ENCODE results near the gene TBC1D30.

The TBC1D30 gene

GRCh38 chr12:64782191-64782876 lies 42.1 kb upstream of the TBC1D30 start:
- H4K20me1 ChIP-seq (ENCODE audit: control insufficient read depth, insufficient read depth, low read depth, low read length), result no peaks in the 10 kb centered on the region
- H3F3A ChIP-seq (ENCODE audit: control insufficient read depth, insufficient read depth), result peaks cover 8% of the 10 kb centered on the region; the same call in 1 of the 2 replicates
- peaks cover 23% of the 10 kb centered on the region for H3K4me1 ChIP-seq (ENCODE audit: control insufficient read depth, low read length)
- peak overlapping the region; percentile 63 for H3K4me2 ChIP-seq (ENCODE audit: low read length)
- no peaks in the 10 kb centered on the region for H3K36me3 ChIP-seq (ENCODE audit: control insufficient read depth, low read length)
- no peaks in the 10 kb centered on the region for H3K9me3 ChIP-seq (ENCODE audit: control insufficient read depth, insufficient read depth, low read length)
- H3K4me3 ChIP-seq (ENCODE audit: low read length), result peak overlapping the region; percentile 55
- H3K27me3 ChIP-seq (ENCODE audit: control insufficient read depth, low read length), result peaks cover 55% of the 10 kb centered on the region
- no peaks in the 10 kb centered on the region for H3K9me2 ChIP-seq (replicated peaks; ENCODE audit: control insufficient read depth, low read length)
- TF ChIP-seq CTCF (IDR thresholded peaks at IDR 0.05; ENCODE audit: low read depth, low read length, poor library complexity, severe bottlenecking), result no peak
- no peaks in the 10 kb centered on the region for H3K79me2 ChIP-seq (ENCODE audit: control insufficient read depth, low read length)
- H3K27ac ChIP-seq (ENCODE audit: low read depth, low read length), result no peak overlapping the region

- H3K79me2 ChIP-seq (ENCODE audit: control insufficient read depth, low read length), result no peaks in the 10 kb centered on the region
- H3K9me2 ChIP-seq (replicated peaks; ENCODE audit: control insufficient read depth, low read length), result no peaks in the 10 kb centered on the region
- no peak overlapping the region for H3K4me3 ChIP-seq (ENCODE audit: low read length)
- TF ChIP-seq EZH2phosphoT487 (IDR thresholded peaks at IDR 0.05; ENCODE audit: borderline replicate concordance, low read length) (no peak), CTCF (IDR thresholded peaks at IDR 0.05; ENCODE audit: low read depth, low read length, poor library complexity, severe bottlenecking) (no peak)
- no peak overlapping the region for H3K27ac ChIP-seq (ENCODE audit: low read depth, low read length)
- peaks cover 31% of the 10 kb centered on the region for H3K27me3 ChIP-seq (ENCODE audit: control insufficient read depth, low read length)
- peaks cover 8% of the 10 kb centered on the region; the same call in 1 of the 2 replicates for H3F3A ChIP-seq (ENCODE audit: control insufficient read depth, insufficient read depth)
- H4K20me1 ChIP-seq (ENCODE audit: control insufficient read depth, insufficient read depth, low read depth, low read length), result no peaks in the 10 kb centered on the region
- H3K4me1 ChIP-seq (ENCODE audit: control insufficient read depth, low read length), result peaks cover 18% of the 10 kb centered on the region
- no peaks in the 10 kb centered on the region for H3K9me3 ChIP-seq (ENCODE audit: control insufficient read depth, insufficient read depth, low read length)
- H3K4me2 ChIP-seq (ENCODE audit: low read length), result no peak overlapping the region
- H3K36me3 ChIP-seq (ENCODE audit: control insufficient read depth, low read length), result no peaks in the 10 kb centered on the region
Measured at GRCh38 chr12:64785838-64786237, 38.6 kb upstream of the TBC1D30 start.

- Histone ChIP-seq H4K20me1 (ENCODE audit: control insufficient read depth, insufficient read depth, low read depth, low read length) (no peaks in the 10 kb centered on the region), H3K27ac (ENCODE audit: low read depth, low read length) (no peak overlapping the region)
Measured at GRCh38 chr12:64790166-64790565, 34.3 kb upstream of the TBC1D30 start.

More at GRCh38 chr12:64790166-64790565, 34.3 kb upstream of the TBC1D30 start:
- Histone ChIP-seq H3K4me1 (ENCODE audit: control insufficient read depth, low read length) (no peaks in the 10 kb centered on the region), H3K36me3 (ENCODE audit: control insufficient read depth, low read length) (no peaks in the 10 kb centered on the region), H3K79me2 (ENCODE audit: control insufficient read depth, low read length) (no peaks in the 10 kb centered on the region), H3K9me2 (replicated peaks; ENCODE audit: control insufficient read depth, low read length) (no peaks in the 10 kb centered on the region), H3K9me3 (ENCODE audit: control insufficient read depth, insufficient read depth, low read length) (no peaks in the 10 kb centered on the region), H3K4me3 (ENCODE audit: low read length) (no peak overlapping the region), H3F3A (ENCODE audit: control insufficient read depth, insufficient read depth) (no peaks in the 10 kb centered on the region), H3K4me2 (ENCODE audit: low read length) (no peak overlapping the region), H3K27me3 (ENCODE audit: control insufficient read depth, low read length) (0 out of 2 replicates have a peak, but pooled peaks cover 10% of the 10 kb centered on the region)
- TF ChIP-seq EZH2phosphoT487 (IDR thresholded peaks at IDR 0.05; ENCODE audit: borderline replicate concordance, low read length) (no peak), CTCF (IDR thresholded peaks at IDR 0.05; ENCODE audit: low read depth, low read length, poor library complexity, severe bottlenecking) (no peak)

Measured in DOHH2 (cell line).